Skin of body (tissue), 2 donors: Measurements from ENCODE around the gene FNBP1L. TPM values are rescaled to one million over a fixed set of nuclear protein-coding genes. Genes with fewer than 3 reads are reported as not detected.

Source experiments
- DNase-seq: peaks from one replicate; lab custom pipeline; 2025; lab: John Stamatoyannopoulos, UW
- total RNA-seq: library from RNA; depleted of rRNA; stranded (reverse); fragments of >200 nt; gene quantifications from one replicate; pipeline ENCODE4 v1.2.3, GENCODE V29; 2014

The FNBP1L gene
- total RNA-seq, 1 donor from 2014 or later = 49.0 TPM

DNA sequence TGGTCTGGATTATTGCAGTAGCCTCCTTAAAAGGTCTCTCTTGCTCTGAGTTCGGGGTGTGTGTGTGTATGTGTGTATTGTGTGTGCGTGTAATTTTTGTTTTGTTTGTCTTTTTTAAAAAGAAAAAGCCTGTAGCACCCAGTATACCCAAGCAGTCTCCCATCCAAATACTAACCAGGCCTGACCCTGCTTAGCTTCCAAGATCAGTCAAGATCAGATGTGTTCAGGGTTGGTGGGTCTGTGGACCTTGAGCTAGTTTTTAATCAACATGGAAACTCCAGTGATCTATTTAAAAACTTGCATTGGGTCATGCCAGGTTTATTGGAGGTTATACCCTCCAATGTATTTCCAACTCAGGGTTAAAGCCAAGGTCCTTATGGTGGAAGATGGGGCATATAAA lies 40.3 kb downstream of the FNBP1L start:
- DNase-seq = no peak

DNA sequence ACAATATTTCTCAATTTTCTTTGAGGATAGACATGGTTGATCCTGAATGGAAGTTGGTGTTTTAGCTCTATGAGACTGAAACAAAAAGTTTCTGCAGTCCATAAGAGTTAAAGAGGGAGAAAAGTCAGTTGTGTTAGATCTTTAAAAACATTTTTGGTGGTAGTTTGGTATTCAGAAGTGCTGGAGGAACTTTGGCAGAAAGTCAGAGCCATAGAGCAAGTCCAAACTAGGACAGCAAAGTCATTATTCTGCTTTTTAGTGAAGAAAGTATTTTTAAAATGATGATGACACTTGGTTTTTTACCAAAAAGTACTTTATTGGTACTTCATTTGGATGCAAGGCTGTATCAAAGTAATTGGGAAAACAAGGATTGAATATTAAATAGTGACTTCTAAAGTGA lies 41.8 kb downstream of the FNBP1L start:
- no peak for DNase-seq

- DNase-seq = no peak
Measured at GRCh38 chr1:93490357-93490756, 42.4 kb downstream of the FNBP1L start.

GRCh38 chr1:93495911-93496310 lies 48.0 kb downstream of the FNBP1L start:
- DNase-seq = no peak

DNA sequence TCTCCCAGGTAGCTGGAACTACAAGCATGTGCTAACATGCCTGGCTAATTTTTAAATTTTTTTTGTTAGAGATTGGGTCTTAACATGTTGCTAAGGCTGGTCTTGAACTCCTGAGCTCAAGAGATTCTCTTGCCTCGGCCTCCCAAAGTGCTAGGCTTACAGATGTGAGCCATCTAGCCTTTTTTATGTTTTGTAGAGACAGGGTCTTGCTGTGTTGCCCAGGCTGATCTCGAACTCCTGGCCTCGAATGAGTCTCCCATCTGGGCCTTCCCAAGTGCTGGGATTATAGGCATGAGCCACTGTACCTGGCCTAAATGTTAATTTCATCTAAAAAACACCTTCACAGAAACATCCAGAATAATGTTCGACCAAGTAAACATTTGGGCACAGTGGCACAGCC lies 48.6 kb downstream of the FNBP1L start:
- DNase-seq = no peak

GRCh38 chr1:93499075-93499474 lies 51.2 kb downstream of the FNBP1L start:
- no peak for DNase-seq

DNA sequence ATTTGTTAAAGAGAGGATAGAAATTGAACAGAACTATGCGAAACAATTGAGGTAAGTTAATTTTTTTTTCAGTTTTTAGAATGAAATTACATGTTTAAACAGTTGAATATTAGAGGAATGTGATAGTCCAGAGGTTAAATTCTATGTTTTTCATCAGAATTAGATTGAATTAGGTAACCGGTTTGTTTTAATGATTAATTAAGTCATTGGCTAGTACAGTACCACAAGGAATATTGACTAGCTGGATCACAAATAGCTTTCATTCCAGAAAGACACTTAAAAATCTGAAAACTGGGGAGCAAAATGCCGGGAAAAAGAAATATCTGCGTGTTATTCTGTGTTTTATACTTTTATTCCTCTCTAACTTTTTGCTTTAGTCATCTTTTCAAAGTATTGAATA lies 51.6 kb downstream of the FNBP1L start:
- no peak for DNase-seq

DNA sequence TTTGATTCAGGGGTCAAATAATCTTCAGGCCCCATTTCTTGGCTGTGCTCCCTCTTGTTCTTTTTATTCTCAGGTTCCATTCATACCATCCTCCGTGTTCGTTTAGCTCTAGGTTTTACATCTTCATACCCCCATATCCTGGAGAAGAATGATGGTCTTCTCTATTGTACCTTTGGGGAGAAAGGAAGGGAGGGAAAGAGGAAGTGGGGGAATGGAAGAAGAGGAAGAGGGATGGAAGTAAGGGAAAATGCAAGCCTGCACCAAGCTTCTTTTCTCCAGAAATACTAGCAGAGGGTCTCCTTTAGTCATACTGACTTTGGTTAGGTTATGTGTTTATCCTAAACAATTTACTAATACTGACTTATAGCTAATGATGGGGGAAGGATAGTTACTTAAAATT lies 52.4 kb downstream of the FNBP1L start:
- DNase-seq = no peak

DNA sequence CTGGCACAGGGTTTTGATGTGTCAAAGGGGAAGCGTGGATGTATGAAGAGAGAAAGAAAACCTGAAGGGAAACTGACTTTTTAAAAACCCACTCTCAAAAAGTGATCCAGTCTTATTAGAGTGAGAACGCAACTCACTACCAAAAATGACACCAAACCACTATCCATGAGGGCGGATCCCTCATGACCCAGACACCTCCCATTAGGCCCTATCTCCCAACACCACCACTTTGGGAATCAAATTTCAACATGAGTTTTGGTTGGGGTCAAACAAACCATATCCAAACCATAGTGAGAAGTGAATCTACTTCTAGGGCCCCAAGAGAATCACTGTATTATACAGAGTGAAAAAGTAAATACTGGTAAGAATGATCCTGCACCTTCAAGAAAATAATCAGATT lies 53.5 kb downstream of the FNBP1L start:
- no peak for DNase-seq

- DNase-seq = no peak
Measured at GRCh38 chr1:93501829-93502369, 54.0 kb downstream of the FNBP1L start.

GRCh38 chr1:93502571-93502970 lies 54.7 kb downstream of the FNBP1L start:
- DNase-seq = no peak

DNA sequence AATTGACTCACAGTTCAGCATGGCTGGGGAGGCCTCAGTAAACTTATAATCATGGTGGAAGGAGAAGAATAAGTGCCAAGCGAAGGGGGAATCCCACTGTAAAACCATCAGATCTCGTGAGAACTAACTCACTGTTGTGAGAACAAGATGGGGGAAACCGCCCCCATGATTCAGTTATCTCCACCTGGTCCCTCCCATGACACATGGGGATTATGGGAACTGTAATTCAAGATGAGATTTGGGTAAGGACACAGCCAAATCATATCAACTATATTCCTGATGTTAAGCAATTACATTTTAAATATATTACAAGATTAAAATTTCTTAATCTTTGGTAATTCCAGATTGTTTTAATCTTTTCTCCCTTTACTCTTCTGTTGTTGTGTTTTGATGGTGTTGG lies 55.2 kb downstream of the FNBP1L start:
- no peak for DNase-seq

DNA sequence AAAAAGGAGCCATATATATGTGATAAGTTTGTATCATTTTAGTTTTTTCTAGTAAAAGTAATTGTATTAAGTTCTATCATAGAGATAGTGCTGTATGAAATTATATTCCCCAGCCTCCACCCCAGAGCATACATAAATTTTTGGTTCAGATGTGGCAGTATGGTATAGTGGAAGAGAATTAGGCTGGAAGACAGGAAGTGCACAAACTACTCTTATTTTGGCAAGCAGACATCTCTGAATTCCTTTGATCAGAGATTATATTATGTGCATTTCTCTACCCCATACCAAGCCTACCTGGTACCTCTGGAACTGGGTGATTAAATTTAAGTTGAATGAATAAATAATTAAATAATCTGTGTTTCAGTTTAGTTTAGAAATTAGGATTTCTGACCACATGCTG lies 55.9 kb downstream of the FNBP1L start:
- no peak for DNase-seq

DNA sequence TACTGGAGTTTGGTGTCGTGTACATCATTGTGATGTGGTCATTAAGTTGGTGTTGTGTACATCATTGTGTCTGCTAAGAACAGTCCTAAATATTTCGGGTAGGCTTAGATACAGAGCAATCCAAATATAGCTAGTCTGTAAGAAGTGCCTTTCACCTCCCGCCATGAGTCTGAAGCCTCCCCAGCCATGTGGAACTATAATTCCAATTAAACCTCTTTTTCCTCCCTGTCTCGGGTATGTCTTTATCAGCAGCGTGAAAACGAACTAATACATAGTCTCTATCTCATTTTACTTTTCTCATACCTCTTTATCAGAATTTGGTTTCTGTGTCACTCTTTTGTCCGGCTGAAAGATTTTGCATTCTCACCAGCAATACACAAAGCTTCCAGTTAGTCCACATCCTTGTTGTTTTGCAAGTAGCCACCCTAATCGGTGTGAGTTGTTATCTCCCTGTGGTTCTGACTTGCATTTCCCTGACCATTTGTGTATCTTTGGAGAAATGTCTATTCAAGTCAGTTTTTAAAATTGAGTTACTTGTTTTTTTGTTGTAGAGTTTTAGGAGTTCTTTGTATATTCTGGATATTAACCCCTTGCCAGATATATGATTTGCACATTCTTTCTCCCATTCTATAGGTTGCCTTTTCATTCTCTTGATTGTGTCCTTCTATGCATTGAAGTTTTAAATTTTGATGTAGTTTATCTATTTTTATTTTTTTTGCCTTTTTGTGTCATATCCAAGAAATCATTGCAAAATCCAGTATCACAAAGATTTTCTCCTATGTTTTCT lies 56.5 kb downstream of the FNBP1L start:
- DNase-seq = no peak

DNA sequence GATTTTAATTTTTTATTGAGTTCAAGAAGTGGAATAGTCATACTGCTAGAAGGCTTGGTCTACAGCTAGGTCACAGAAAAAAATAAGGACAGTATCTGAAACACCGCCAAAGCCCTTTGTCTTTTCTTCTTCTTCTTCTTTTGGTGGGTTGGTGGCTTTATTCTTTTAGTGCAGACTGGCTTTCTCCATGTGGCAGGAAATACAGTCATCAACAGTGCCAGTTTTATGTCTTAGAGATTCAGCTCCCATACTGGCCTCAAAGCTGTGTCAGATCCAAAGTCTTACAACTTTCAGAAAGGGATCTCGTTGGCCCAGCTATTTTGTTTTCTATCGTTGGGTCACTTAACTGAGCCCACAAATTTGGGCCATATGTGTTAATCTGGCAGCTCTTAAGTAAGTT lies 58.2 kb downstream of the FNBP1L start:
- DNase-seq = no peak

GRCh38 chr1:93516164-93516563 lies 68.2 kb downstream of the FNBP1L start:
- DNase-seq = no peak

DNA sequence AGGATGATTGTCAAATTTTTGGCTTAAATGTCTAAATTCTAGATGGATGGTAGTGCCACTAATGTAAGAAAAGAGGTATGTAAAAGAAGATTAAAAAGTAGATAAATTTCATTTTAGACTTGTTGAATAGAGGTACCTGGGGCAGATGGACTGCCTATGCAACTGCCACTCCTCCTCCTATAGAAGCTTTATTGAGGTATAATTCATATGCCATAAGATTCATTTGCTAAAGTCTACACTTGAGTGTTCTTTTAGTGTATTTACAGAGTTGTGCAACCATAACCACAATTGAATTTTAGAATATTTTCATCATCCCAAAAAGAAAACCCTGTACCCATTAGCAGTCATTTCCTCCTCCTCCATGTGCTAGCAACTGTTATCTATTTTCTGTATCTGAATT lies 70.6 kb downstream of the FNBP1L start:
- no peak for DNase-seq

DNA sequence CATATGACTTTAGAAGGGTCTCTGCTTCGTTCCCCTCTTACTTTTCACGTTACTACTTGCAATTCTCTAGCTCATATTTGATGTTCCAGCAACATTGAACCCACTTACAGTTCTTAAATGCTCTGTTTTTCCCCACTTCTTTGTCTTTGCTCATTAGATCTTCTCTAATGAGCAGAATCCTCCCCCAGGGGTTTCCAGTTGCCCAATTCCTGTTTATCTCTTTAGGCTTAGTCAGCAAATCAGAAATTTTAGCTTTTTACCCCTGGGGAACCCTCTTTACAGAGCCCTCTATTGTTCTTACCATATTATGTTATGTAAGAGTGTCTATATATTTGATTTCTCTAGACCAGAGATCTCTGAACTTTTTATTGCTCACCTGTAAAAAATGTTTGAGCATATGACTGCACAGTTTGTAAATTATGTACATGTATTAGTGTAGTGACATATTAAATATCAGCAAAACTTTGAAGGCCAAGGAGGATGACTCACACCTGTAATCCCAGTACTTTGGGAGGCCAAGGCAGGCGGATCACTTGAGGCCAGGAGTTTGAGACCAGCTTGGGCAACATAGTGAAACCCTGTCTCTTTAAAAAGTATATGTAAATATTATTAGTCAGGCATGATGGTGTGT lies 71.4 kb downstream of the FNBP1L start:
- DNase-seq = no peak

GRCh38 chr1:93521618-93522017 lies 73.7 kb downstream of the FNBP1L start:
- no peak for DNase-seq

- DNase-seq = no peak
Measured at GRCh38 chr1:93522721-93523120, 74.8 kb downstream of the FNBP1L start.

DNA sequence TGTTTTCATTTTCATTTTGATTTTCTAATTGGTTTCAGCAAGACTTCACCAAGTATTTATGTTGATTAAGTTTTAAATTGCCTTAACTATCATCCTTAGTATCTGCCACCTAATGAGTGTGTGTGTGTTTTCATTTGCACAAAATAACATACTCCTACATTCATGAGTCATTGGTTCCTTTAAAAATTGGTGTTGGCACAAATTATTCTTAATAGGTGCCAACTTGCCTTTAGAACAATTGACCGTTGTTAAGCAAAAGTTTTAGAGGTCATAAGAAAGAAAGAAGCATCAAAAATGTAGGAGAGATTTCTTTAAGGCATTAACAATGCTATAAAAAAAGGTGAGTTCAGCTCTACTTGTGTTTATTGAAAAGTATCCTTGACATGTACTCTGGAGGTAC lies 77.5 kb downstream of the FNBP1L start:
- DNase-seq = no peak

DNA sequence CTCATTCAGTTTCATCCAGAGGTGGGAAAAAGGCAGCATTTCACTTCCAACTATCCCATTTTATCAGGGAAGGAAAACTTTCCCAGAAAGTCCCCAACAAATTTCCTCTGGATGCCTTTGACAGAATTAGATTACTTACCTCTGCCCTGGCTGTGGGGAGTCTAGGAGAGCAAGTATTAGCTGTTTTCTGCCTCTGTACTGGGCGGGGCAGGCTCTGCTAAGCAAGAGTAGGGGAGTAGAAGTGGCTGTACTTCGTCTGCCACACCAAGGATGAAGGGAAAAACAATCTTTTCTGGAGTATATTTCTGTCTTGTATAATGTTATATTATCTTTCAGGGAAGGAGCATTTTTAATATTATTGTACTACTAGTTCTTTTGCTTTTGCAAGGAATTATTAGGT lies 78.5 kb downstream of the FNBP1L start:
- DNase-seq = no peak

GRCh38 chr1:93528412-93528811 lies 80.5 kb downstream of the FNBP1L start:
- DNase-seq = no peak
